Right renal pelvis (tissue), 4 donors: Measurements from ENCODE around the gene CDH16. TPM values are rescaled to one million over a fixed set of nuclear protein-coding genes. Genes with fewer than 3 reads are reported as not detected.
"Not testable (repeated sequence)": the region's sequence is repeated elsewhere in the genome, so short reads cannot be mapped to it uniquely, and the experiment has no call there.

Experiments used
- DNase-seq, 4 donors: peaks; one replicate each; pipeline ENCODE4 v3.0.0-alpha.2; 2013; ENCODE audit warnings: low read depth in 4 of 4, low spot score in 3 of 4, missing footprints in 1 of 4
- polyA plus RNA-seq, 4 donors: library from polyadenylated mRNA; unstranded; fragments of 120-200 nt; gene quantifications; one replicate each; pipeline ENCODE4 v1.2.1, GENCODE V29; 2013; ENCODE audit not compliant: insufficient read length in 4 of 4

Gene CDH16
- 100 to 1,000 TPM; 252 to 295 (median 279) TPM for polyA plus RNA-seq

GRCh38 chr16:66918803-66919568 is at the start of gene CDH16:
CDH16 (minus strand) TSS chr16:66918885; CDS start chr16:66918065, 820 bp downstream.
- DNase-seq = peak in 2 of 4 donors; percentile 70 to 72

DNA sequence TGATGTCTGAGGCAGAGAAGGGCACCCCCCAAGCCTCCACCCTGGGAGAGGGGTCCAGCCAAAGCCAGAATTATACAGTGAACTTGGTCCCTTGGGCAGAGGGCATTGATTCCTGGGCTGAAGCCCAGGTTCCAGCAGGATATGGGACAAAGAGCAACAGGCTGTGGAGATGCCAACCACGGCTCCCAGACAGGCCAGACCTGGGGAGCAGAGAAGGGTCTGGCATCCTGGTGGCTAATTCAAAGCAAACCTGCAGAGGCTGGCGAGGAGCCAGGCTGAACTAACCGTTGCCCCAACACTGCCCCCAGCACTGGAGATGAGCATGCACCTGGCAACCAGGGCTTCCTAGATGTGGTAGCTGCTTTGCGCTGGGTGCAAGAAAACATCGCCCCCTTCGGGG is 45.4 kb upstream of the CDH16 start:
- DNase-seq = no peak

GRCh38 chr16:66961914-66962313 is 43.2 kb upstream of the CDH16 start:
- DNase-seq = no peak

- DNase-seq = no peak
Measured at GRCh38 chr16:66961065-66961744, 42.5 kb upstream of the CDH16 start, which contains the start of gene CES3. CES3 (plus strand) TSS chr16:66961266; CDS start chr16:66961308, 42 bp downstream.

GRCh38 chr16:66960270-66960669 is 41.6 kb upstream of the CDH16 start:
- DNase-seq = no peak

DNA sequence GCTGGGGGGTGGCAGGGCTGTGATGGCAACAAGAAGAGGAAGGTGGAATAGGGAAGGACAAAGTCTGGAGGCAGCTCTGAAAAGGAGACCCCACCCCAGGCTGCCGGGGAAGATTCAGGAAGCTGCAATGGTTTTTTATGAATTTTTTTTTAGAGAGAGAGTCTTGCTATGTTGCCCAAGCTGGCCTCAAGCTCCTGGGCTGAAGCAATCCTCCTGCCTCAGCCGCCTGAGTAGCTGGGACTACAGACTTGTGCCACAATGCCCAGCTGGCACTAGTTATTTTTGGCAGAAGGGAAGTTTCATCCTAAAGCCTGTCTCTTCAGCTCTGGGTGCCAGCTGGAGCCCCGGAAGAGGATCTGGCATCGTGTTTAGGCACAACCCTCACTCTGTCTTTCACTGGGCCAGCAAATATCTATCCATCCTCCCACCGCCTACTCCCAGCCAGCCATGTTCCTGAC is 41.0 kb upstream of the CDH16 start:
- DNase-seq = no peak

DNA sequence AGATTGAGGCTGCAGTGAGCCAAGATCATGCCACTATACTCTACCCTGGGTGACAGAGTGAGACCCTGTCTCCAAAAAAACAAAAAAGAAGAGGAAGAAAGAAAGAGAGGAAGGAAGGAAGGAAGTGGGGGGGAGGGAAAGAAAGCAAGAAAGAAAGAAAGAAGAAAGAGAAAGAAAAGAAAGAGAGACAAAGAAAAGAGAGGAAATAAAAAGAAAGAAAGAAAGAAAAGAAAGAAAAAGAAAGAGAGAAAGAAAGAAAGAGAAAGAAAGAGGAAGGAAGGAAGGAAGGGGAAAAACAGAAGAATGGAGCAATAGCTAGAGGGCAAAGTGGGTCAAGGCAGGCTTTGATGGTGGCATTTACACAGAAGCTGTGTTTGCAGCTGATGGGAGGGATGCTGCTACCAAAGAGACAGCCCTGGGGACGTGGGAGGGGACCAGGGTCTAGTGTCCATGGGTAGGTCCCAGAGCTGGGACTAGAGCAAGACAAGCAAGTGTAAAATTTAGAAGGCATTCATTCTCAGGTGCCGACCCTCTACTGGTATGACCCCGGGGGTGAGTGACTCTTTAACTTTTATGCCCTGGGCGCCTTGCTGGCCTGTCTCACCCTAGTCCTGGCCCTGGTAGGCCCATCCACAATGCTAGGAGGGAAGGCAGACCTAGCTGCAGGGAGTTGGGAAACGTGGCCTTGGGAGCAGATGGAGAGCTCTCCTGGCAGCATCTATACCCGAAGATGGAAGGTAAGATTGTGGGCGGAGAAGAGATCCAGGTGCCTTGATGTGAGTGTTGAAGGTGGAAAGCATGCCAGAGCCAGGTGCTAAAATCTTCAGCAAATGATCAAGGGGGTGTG is 40.4 kb upstream of the CDH16 start:
- no peak for DNase-seq

- not testable (repeated sequence) for DNase-seq
Measured at GRCh38 chr16:66956154-66956457, 37.4 kb upstream of the CDH16 start.

DNA sequence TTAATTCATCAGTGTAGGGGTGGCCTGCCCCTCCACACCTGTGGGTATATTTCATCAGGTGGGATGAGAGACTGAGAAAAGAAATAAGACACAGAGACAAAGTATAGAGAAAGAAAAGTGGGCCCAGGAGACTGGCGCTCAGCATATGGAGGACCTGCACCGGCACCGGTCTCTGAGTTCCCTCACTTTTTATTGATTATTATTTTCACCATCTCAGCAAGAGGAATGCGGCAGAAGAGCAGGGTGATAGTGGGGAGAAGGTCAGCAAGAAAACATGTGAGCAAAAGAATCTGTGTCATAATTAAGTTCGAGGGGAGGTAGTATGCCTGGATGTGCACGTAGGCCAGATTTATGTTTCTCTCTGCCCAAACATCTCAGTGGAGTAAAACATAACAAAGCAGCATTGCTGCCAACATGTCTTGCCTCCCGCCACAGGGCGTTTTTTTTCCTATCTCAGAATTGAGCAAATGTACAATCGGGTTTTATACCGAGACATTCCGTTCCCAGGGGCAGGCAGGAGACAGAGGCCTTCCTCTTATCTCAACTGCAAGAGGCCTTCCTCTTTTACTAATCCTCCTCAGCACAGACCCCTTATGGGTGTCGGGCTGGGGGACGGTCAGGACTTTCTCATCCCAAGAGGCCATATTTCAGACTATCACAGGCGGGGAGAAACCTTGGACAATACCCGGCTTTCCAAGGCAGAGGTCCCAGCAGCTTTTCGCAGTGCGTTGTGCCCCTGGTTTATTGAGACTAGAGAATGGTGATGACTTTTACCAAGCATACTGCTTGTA is 36.9 kb upstream of the CDH16 start:
- not testable (repeated sequence) for DNase-seq

DNA sequence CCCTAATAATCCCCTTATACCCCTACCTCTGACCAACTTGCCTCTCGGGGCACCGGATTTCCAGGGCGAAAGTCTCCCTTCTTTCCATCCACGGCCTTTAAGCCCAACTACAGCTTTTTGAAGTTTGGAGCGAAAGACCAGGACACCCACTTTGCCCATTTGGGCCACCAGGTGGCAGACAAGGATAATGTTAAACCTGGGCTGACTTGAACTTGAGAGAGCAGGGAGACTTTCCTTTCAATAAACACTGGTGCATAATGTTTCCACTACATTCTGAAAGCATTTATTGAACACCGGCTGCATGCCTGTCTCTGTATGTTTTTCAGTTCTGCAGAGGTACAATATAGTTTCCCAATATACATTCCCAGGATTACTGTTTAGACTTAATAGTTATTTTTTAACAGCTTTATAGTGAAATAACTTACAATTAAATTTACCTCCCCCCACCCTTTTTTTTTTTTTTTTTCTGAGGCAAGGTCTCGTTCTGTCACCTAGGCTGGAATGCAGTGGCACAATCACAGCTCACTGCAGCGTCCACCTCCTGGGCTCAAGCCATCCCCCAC is 35.5 kb upstream of the CDH16 start:
- DNase-seq = peak in 3 of 4 donors; percentile 67 to 77 (median 69)

DNA sequence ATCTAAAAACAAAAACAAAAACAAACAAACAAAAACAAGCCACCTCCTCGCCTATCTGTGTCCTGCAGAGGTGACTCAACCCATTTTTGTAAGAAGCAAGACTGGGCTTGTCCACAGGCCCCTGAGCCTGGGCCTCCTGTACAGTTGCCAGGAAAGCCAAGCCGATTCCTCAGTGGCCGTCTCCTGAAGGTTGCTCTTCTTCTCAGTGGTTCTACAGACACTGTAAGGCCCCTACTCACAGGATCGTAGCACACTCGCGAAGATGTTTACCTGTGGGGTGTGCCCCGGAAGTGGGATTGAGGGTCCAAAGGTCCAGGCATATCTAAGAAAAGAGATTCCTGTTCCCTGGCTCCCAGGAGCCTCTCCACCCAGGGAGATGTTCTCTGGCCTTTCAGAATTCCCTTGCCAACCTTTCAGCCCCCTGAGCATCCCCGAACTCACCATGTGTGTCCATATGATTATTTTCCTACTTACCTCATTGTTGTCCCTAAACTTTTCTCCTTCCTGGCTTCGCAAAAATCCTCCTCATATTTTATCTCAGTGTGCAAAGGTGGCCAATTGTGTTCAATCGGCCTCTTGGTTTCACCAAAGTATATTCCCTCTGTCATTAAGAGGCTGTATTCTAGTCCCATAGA is 34.9 kb upstream of the CDH16 start:
- no peak for DNase-seq

GRCh38 chr16:66952430-66953110 is 33.9 kb upstream of the CDH16 start:
- DNase-seq = no peak

DNA sequence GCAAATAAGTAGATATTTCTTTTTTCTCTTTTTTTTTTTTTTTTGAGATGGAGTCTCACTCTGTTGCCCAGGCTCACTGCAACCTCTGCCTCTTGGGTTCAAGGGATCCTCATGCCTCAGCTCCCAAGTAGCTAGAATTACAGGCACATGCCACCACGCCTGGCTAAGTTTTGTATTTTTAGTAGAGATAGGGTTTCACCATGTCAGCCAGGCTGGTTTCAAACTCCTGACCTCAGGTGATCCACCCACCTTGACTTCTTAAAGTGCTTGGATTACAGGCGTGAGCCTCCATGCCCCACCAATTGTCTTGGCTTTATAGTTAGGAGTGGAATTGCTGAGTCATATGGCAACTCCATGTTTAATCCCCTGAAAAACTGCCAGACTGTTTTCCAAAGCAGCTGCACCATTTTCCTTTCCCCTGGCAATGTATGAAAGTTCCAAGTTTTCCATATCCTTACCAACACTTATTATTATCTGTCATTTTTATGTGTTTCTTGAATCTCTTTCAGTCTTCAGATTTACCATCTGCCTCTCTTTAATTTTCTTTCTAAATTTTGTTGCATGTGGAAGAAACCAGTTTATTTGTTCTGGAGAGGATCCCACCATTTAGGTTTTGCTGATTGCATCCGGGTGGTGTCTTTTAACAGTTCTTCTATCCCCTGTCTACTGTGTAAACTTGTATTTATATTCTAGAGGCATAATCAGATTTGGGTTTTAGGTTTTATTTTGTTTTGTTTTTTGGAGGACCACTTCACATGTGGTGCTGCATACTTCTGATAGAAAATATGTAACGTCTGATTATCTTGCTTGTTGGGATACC is 32.5 kb upstream of the CDH16 start:
- no peak for DNase-seq

DNA sequence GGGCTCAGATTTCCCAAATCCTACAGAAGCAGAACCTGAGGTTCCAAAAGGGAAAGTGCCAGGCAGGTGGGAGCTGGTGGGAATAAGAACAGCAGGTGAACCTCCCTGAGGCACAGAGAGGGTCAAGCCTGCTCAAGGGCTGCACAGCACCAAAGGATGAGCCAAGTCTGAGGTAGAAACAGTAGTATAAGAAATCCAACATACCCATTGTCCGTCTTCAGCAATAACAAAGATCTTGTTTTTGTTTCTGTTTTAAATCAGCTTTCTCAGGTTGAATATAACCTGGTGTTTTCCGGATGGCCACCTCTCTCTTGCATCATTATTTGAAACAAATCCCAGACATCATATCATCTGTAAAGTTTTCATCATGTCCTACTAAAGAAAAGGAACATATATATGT is 31.8 kb upstream of the CDH16 start:
- no peak for DNase-seq

- no peak for DNase-seq
Measured at GRCh38 chr16:66949472-66949871, 30.8 kb upstream of the CDH16 start.

- DNase-seq = no peak
Measured at GRCh38 chr16:66948837-66949225, 30.1 kb upstream of the CDH16 start.

DNA sequence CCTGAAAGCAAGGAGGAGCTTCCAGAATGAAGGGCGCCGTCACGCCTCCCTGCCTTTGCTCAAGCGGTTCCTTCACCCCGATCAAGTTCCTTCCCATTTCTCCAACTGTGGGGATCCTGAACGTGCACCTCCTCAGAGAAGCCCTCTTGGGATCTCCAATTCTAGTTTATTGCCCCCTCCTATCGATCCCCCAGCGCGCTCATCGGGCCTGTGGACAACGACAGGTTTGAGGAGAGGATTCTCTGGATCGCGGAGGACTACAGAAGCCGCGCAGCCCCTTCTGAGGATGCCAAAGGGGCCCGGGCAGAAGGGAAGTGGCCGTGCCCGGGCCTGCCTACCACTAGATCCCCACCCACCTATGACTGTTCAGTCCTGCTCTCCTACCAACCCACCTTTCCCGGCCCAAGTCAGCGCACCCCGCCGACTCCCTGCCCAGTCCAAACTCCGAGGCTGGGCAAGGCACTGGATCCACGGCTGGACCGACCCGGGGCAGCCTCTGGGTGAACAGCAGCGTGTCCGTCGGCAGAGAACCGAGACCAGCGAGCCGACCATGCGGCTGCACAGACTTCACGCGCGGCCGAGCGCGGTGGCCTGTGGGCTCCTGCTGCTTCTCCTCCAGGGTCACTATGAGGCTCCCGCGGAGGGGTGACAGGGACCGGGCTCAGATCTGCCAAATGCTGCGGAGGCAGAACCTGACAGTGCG is 29.6 kb upstream of the CDH16 start:
- DNase-seq = no peak
